Metanephros (tissue), 2 donors: ENCODE data around the gene MRPL57. TPM values are rescaled to one million over a fixed set of nuclear protein-coding genes. Genes with fewer than 3 reads are reported as not detected.

Experiments used
- small RNA-seq: library from RNA; depleted of rRNA; stranded (forward); fragments of <200 nt; gene quantifications from one replicate; pipeline ENCODE3, GENCODE V24; 2014; ENCODE audit warnings: low replicate concordance
- total RNA-seq: library from RNA; depleted of rRNA; stranded (reverse); fragments of >200 nt; gene quantifications from one replicate; pipeline ENCODE4 v1.2.3, GENCODE V29; 2014

Gene MRPL57
- total RNA-seq, result 35.7 TPM

GRCh38 chr13:21176215-21176981 lies at the start of gene MRPL57, which contains the start of gene SKA3:
Gene MRPL57 (plus strand): TSS chr13:21176658. CDS start chr13:21176917, 259 bp downstream.
Gene SKA3 (minus strand): TSS chr13:21176552. CDS start chr13:21176477, 75 bp downstream.

Small RNAs within 50 kb of the gene (small RNA-seq; reads per million reads assigned to genes)
- gene AL158032.1, result not detected
- 0.14 reads per million for gene RF00086

Other genes starting within 250 kb of the MRPL57 start
- 24.9 TPM for gene LATS2, start 115.1 kb upstream of the MRPL57 start, total RNA-seq
- 44.4 TPM for gene SAP18, start 36.5 kb upstream of the MRPL57 start, total RNA-seq
- gene SKA3, start 106 bp upstream of the MRPL57 start, total RNA-seq, result 5.8 TPM